HG03432 (cell line): ENCODE data around the gene BOC.

Experiments
- ATAC-seq: cut with Tn5 transposase; IDR thresholded peaks from one replicate; pipeline ENCODE4 v1.9.1; 2021; ENCODE audit warnings: mild to moderate bottlenecking, moderate library complexity; ENCODE audit not compliant: unreplicated experiment

Gene BOC

GRCh38 chr3:113221721-113222257 lies 10.4 kb downstream of the BOC start:
- no peak for ATAC-seq

GRCh38 chr3:113222451-113223086 lies 11.2 kb downstream of the BOC start:
- no peak for ATAC-seq

- ATAC-seq, result peak; percentile 84
Observed at GRCh38 chr3:113223475-113224281, 12.3 kb downstream of the BOC start.

GRCh38 chr3:113225286-113225685 lies 13.9 kb downstream of the BOC start:
- ATAC-seq, result no peak

- no peak for ATAC-seq
Observed at GRCh38 chr3:113226491-113226890, 15.1 kb downstream of the BOC start.

GRCh38 chr3:113227146-113227545 lies 15.8 kb downstream of the BOC start:
- no peak for ATAC-seq

GRCh38 chr3:113228498-113229286 lies 17.3 kb downstream of the BOC start:
- no peak for ATAC-seq

- ATAC-seq, result no peak
Observed at GRCh38 chr3:113231391-113231790, 20.0 kb downstream of the BOC start.

- ATAC-seq, result no peak
Observed at GRCh38 chr3:113231827-113232253, 20.5 kb downstream of the BOC start.

- ATAC-seq, result no peak
Observed at GRCh38 chr3:113232342-113232741, 21.0 kb downstream of the BOC start.

- ATAC-seq, result no peak
Observed at GRCh38 chr3:113233497-113233896, 22.1 kb downstream of the BOC start.

GRCh38 chr3:113234028-113234427 lies 22.7 kb downstream of the BOC start:
- ATAC-seq, result no peak

- ATAC-seq, result no peak
Observed at GRCh38 chr3:113234688-113235260, 23.4 kb downstream of the BOC start.

- no peak for ATAC-seq
Observed at GRCh38 chr3:113238503-113238902, 27.1 kb downstream of the BOC start.

- no peak for ATAC-seq
Observed at GRCh38 chr3:113240841-113241240, 29.5 kb downstream of the BOC start.

- no peak for ATAC-seq
Observed at GRCh38 chr3:113241292-113242095, 30.1 kb downstream of the BOC start.

- ATAC-seq, result no peak
Observed at GRCh38 chr3:113242096-113242581, 30.8 kb downstream of the BOC start.

- no peak for ATAC-seq
Observed at GRCh38 chr3:113243071-113243470, 31.7 kb downstream of the BOC start.

GRCh38 chr3:113243846-113244245 lies 32.5 kb downstream of the BOC start:
- ATAC-seq, result no peak

- ATAC-seq, result no peak
Observed at GRCh38 chr3:113245761-113246161, 34.4 kb downstream of the BOC start.
